Measurements from ENCODE around the gene TSPAN4.

Gene TSPAN4

DNA sequence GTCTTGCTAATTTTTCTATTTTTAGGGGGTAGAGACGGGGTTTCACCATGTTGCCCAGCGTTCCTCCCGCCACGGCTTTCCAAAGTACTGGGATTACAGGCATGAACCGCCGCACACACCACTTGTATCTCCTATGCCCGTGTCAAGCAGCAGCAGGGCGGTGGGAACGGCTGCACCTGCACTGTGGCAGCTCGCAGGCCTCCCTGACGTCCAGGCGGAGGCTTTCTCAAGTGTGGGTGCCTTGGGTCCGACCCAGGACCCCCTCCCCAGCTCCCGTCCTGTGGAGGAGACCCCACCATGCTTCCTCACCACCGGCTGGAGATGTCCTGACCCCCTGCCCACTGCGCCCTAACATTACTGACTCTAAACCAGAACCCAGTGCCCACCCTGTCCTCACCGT lies 25.7 kb downstream of the TSPAN4 start:
- no peak for DNase-seq

DNA sequence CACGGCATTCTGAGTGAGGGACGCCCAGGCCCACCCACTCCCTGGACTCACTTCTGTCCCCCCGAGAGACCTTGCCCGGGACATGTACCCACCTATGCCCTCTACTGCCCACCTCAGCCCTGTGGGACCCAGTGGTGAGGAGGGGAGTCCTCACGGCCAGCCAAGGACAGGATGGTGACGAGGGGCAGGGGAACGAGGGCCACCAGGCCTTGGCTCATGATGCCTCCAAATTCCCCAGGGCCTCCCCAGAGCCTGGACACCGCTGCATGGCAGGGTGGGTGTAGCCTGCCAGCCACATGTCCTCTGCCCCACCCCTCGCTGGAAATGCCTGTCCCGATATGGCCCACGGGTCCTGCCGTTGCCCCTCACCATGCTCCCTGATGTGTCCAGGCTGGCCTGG lies 26.1 kb downstream of the TSPAN4 start:
- DNase-seq = no peak

DNA sequence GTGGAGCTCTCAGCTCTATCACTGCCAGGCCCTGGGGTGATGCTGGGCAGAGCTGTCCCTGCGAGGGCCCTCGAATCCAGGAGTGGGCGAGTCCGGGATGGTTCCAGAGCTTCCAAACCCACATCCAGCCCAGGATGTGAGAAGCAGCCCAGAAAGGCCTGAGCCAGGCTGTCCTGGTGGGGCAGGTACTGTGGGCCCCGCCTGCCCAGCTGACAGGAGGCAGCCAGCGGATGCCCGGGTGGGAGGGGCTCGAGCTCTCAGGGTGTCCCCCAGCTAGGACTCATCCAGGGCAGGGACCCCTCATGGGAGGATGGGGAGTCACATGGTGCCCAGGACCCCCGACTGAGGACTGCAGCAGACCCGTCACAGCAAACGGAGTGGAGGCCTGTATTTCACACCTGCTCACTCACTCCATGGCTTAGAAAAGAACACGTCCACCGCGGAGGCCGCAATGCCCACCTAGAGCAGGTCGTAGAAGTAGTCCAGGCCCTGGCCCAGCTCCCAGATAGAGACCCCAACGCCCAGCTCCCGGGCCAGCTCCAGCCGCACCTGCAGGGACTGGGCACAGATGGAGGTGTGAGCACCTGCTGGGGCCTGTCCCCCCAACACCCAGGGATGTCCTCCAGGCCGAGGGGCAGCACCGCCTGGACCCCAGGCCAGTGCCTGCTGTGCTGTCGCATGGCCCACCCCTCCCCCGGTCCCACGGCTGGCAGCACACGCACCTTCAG lies 26.9 kb downstream of the TSPAN4 start:
- no peak for DNase-seq

DNA sequence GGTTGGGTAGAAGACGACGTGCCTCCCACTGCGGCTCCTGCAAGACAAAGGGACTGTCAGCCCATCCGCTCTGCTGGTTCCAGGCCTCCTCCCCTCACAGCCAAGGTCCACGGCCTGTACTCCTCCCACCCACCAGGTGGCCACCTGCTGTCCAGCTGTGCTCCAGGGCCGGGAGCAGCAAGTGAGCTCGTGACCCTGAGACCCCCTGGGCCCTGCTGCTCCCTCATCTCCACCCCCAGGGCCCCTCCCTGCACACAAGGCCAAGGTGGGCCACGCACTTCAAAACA lies 27.4 kb downstream of the TSPAN4 start:
- no peak for DNase-seq

DNA sequence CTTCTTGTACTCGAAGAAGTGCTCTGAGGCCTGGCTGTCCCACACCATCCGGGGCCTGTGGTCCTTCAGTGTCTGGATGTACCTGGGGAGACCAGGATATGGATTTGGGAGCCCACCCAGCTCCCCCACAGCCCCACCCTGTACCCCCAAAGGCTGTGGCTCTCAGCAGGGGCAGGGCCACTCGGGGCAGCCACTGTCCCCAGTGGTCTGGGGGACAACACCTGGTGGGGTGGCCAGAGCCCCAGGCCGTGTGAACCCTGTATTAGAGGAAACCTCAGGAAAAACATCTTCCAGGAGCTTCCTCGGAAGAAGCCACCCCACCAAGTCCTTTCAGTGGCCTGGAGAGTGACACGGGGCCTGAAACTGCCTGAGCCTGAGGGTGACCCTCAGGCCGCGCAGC lies 27.8 kb downstream of the TSPAN4 start:
- DNase-seq = no peak

DNA sequence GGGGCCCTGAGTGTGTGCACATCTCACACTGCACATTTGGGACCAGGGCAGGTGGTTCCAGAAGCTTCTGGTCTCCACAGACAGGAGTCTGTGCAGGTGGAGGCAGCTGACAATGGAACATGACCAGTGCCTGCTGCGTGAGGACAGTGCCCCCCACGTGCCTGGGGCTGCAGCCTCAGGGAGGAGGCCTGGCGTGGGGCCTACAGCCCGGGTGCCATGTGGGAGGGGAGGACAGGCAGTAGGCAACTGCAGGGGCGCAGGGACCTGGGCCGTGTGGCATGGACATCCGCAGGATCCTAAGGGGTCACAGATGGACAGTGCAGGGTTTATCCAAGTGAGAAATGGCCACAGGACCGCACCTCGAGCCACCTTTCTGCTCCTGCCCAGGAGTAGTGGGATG lies 28.8 kb downstream of the TSPAN4 start:
- no peak for DNase-seq

DNA sequence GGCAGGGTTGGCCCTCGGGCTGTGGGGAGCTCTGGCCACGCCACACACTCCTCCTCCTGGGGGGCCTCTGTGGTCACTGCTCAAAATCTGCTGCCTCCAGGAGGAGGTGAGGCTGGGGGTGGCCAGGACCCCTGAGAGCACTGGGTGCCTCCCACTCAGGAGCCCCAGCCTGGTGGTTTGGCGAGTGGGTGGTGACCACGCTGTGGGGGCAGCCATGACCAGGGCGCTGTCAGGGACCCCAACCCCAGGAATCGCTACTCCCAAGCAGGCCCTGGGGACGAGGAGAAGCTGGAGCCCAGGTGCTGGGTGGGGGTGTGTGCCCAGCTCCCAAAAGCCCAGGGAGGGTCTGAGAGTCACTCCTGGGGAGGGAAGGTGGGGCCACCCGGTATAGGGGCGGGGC lies 30.1 kb downstream of the TSPAN4 start:
- no peak for DNase-seq

DNA sequence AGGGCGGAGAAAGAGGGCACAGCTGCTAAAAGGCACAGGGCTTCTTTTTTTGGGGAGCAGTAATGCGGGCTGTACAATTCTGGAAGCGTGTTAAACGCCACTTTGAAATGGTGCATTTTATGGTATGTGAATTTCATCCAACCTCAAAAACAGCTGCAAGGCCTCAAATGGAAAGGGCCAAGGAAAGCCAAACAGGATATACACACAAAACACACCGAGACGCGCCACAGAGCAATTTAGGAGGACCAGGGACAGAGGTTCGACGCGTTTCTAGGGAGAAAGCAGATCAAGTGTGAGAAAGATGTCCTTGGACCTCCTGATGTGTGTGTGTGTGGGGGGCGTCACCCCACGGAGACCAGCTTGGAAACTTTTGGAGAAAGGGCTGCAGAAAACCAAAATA lies 31.1 kb downstream of the TSPAN4 start:
- DNase-seq = no peak

DNA sequence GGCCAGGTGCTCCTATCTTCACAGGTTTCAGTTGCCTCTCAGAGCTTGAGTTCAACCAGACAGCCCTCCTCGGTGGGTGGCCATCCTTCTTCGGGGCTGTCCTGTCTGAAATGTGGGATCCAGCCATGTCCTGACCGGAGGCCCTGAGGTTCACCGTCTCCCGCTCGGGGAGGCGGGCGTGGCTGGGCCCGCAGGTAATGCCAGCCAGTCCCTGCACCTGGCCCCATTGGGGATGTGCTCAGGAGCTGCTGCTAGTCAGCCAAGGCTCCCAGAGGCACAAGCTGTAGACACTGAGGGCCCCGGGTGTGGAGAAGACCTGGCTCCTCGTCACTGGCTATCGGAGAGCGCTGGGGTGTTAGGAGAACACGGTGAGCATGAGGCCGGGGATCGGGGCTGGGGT lies 32.6 kb downstream of the TSPAN4 start:
- no peak for DNase-seq

DNA sequence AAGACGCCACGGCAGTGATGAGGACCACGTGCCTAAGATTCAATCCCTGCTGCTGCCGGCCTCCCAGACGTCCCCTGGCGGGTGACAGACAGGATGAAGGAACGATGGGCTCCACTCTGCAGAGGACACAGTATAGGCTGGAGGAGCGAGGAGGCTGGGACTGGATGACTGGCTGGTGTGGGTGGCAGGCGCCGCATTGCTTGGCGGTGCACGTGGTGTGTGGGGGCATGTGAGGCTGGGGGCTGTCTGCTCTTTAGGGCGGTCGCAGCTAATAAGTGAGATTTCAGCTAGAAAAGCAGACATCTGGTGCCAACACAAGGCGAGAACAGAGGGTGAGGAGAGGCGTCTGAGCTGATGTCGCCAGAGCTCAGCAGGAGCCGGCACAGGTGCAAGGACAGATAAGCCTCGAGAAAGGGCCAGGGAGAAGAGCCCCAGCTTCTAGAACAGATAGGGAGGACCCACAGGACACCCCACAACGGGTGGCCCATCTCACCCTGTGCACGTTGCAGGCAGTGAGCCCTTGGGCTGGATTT lies 33.2 kb downstream of the TSPAN4 start:
- DNase-seq = no peak

DNA sequence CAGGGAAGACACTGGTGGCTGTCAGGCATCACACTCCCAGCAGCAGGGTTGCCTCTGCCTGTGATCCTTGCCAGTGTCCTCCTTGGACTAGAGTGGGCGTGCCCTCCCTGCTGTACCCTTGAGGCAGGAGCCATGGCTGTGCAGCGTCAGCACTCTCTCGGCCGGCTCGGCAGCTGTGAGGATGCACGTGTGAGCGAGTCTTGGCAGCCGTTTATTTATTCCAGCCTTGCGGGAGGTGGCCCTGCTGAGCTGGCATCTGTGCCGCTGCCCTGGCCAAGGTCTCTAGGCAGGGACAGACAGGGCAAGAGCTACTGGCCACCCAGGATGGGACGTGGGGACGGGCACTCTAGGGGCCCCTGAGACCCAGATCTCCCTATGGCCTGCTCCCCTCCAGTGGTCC lies 33.9 kb downstream of the TSPAN4 start:
- no peak for DNase-seq

DNA sequence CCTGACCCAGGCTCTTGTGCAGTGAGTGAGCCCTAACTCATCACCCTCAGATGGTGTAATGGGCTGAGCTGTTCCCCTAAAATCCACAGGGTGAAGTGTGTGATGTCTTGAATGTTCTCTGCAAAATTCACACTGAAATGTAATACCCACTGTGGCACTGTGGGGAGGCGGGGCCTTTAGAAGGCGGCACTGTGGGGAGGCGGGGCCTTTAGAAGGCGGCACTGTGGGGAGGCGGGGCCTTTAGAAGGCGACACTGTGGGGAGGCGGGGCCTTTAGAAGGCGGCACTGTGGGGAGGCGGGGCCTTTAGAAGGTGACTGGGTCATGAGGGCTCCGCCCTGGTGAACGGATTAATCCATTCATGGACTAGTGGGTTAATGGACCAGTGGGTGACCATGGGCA lies 34.9 kb downstream of the TSPAN4 start:
- DNase-seq = no peak

DNA sequence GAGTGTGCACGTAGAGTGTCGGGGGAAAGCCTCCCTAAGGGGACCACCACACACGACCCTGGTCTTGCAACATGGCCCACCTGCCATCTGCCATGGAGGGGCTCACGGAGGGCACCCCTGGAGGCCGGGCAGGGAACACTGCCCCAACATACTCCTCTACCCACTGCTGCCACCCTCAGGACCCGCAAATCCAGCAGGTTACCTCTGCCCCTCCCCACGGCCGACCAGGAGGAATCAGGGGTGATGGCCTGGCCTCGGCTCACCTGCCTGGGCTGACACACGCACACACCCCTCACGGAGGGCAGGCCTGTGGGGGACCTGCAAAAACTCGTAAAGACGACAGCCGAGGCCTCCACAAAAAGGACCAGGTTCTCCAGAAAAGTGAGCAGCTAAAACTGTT lies 37.8 kb downstream of the TSPAN4 start:
- no peak for DNase-seq

DNA sequence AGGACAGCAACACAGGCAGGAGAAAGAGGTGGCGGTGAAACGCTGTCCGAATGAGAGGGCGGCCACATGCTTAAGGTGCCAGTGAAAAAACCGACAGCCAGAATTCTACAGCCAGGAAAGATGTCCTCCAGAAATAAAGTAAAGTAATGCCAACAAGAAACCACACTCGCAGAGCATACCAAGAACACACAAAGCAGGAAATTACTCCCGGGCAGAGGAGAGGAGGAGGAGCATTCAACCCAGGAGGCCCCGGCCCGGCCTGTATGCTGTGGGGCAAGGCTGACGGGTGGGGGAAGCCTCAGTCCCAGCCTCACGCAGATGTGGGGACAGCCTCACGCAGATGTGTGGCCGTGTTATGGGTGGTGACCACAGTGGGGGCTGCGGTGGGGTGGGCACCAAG lies 39.9 kb downstream of the TSPAN4 start:
- no peak for DNase-seq

DNA sequence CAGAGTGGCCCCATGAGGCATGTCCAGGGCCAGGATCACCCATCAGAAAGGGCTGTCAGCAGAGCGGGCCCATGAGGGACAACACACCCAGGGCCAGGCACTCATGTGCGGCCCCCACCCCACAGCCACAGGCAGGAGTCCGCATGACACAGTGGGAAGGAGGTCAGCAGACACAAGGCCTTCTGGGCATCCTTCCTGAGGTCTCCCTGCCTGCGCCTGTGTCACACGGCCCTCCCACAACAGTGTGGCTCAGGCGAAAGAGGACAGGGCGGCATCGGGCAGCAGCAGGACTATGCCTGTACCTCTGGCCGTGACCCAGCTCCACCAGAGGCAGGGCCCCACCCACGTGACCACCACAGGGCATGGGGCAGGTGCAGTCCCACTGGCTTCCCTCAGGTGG lies 40.9 kb downstream of the TSPAN4 start:
- no peak for DNase-seq

DNA sequence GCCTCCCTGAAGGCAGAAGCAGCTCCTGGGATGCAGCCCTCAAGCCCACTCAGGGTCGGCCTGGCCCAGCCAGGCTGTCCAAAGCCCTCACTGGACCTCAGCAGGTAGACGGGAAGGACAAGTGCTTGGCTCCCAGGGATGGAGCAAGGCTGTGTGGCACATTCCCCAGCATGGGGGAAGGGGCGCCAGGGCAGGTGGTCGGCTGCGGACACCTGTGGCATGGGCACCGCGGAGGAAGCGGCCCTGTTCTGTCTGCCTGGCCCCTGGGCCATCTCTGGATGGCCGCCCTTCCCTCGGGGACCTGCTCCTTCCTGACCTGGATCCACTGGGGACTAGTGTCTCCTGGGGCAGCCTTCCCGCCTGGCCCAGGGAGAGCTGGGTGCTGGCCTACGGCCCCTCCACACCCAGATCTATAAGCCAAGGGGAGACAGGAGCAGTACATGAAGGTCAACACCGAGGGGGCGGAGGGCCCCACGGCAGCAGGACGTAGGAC lies 42.0 kb downstream of the TSPAN4 start:
- DNase-seq = no peak

DNA sequence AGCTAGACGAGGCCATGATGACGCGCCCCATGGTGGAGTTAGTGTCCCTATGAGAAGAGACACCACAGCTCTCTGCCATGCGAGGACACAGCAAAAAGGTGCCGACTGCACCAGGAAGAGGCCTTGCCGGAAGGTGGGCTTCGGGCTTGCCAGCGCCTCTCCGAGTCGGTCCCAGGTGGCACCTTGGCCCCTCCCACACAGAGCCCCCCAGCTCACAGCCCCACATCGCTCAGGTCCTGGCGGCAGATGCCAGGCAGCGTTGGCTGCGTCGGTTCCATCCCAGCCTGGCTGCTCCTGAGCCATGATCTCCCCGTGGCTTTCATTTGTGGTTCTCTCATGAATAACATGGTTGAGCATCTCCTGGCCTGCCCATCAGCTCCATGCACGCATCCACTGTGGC lies 43.9 kb downstream of the TSPAN4 start:
- no peak for DNase-seq

DNA sequence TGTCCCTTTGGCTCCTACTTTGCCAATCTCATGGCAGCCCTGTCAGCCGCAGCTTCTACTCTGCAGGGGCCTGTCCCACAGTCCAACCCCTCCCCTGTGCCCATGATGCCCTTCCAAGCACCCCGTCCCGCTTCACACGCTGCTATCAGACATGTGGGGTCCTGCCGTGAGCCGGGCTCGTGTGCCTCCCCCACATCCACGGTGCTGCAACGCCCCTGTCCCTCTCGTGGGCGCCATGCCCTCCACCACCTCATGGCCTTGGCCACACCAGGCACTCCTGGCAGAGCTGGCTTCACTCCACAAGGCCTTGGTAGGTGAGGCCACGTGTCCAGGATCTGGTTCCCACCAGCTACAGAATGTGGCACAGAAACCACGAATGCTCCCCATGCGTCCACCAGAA lies 44.9 kb downstream of the TSPAN4 start:
- no peak for DNase-seq

DNA sequence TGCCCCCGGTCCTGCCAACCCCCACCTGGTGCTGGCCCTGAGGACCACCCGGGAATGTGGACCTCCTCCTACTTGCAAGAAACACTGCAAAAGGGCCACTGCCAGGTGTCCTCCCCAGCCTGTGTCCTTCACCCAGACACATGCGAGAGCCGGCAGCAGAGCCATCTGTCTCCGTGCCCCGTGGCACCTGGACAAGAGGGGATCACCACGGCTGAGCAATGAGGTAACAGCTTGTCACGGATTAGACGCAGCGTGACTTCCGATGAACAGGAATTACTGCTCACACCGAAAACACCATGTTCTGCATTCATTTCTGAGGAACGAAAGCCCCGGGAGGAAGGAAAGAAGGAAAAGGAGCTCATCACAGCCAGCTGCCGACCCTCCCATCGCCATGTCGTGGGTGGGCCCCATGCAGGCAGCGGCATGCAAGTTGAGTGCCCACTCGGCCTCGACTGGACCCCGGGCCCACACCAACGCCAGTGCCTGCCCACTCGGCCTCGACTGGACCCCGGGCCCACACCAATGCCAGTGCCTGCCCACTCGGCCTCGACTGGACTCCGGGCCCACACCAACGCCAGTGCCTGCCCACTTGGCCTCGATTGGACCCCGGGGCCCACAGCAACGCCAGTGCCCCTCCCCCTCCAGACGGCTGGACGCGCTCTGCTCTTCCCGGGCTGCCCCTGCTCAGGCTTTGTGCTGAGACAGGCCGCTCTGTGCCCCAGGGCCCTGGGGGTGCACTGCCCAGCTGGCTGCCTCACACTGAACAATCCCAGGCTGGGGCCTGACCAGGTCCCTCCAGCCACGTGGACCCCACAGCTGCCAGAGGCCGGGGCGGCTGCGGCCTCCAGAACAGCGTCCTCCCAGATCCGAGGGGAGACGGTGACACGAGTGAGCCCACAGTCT lies 45.9 kb downstream of the TSPAN4 start:
- DNase-seq = no peak

DNA sequence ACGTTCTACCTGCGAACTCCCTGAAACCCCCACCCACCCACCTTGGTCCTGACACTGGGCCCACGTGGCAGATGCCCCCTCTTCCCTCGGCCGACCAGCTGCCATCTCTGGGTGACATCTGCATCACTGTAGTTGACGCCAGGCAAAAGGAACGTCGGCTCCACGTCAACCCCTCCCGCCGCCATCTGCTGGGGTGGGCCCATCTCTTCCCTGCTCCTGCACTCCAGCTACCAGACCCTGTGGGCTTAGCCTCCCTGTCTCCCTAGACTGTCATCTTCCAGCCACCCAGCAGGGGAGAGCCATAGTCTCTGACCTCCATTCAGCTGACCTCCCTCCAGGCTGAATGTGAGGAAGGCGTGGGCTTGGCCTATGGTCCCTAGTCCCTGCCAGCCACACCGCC lies 46.6 kb downstream of the TSPAN4 start:
- DNase-seq = no peak

DNA sequence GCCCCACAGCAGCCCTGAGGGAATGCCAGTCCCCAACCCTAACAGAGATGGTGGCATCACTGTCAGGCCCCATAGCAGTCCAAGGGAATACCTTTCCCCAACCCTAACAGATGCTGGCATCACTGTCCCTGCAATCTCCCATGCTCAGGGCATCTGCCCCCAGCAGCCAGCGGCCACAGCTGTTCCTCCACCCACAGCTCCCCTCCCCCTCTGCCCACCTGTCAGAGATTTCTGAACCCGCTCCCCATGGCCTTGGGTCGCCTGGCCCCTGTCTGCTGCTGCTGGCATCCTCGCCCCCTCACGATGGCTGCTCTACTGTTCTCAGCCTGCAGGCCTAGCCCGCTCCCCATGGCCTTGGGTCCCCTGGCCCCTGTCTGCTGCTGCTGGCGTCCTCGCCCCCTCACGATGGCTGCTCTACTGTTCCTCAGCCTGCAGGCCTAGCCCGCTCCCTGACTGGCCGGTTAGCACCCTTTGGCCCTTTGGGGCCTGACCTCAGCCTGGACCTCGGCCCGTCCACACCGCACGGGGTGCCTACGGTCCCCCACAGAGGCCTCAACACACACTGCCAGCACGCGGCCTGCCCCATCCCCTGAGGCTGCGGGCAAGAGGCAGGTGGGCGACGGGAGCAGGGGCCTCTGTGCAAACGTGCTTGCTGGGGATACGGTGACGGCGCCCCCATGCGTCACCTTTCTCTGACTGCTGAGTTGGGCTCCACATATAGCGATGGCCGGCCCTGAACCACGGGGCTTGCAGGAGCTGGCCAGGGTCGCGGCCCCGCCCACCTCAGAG lies 47.2 kb downstream of the TSPAN4 start:
- DNase-seq = no peak

DNA sequence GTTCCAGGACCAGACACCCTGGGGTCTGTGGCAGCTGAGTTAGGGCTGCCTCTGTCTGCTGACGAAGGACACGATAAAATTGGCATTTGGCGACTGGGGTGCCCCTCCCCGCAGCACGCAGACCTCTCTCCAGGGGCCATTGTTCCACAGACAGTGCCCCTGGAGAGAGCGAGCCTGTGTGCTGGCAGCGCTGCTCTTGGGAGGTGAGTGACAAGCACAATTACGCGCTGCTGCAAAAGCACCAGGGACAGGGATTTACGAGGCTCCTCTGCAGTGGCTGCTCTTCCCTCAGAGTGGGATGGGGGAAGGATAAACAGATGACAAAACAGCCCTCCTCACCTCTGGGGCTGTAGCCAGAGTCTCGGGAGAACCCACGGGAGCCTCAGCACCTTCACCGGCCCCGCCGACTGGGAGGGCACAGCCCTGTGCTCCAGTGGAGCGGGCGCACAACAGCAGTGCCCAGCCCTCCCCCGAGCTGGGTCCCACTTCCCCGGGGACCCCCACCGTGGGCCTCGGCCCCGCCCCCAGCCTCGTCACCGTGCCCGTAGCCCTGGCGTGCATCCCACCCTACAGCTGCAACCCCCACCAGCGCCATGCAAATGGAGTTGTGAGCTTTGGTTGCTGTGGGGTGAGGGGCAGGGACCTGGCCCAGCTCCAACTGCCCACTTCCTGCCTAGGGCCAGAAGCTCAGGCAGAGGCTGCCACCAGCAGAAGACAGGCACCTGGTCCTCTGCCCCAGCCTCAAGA lies 48.3 kb downstream of the TSPAN4 start:
- DNase-seq = no peak
